Activated CD8-positive, alpha-beta memory T cell treated with anti-CD3 and anti-CD28 coated beads for 24 hours (primary cell): Measurements from ENCODE around the gene REEP1.
A peak's percentile ranks its signal among the peaks of the same experiment; 100 is the strongest.

Experiments used
- DNase-seq: peaks from one replicate; pipeline ENCODE4 v3.0.0-alpha.2; 2020

The REEP1 gene

DNA sequence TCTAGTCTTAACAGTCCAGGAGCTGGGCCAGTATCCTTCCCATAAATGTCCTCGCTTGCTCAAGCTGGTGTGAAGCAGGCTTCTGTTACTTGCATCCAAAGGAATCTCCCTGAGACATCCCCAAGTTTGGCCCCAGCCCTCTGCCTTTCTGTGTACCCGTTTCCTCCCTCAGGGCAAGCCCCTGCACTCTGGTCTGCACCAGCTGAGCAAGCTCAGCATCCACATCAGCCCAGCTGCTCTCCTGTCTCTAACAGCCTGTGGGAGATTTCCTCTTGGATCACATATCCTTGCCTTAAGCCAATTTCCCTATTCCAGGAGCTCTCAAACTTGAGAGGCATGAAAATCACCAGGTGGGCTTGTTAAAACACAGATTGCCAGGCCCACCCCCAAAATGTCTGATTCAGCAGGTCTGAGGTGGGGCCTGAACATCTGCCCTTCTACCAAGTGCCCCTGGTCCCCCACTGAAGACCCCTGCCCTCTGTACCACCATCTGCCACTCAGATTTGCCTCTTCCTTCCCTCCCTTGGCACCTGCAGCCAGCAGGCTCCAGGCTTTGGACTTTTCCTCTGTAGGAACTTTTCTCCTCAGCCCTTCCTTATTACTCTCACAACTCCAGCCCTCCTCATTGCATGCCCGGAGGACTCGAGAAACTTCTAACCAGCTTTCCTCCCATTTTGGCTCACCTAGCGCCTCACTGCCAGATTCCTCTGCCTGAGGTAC lies 32.1 kb downstream of the REEP1 start:
- no peak for DNase-seq

DNA sequence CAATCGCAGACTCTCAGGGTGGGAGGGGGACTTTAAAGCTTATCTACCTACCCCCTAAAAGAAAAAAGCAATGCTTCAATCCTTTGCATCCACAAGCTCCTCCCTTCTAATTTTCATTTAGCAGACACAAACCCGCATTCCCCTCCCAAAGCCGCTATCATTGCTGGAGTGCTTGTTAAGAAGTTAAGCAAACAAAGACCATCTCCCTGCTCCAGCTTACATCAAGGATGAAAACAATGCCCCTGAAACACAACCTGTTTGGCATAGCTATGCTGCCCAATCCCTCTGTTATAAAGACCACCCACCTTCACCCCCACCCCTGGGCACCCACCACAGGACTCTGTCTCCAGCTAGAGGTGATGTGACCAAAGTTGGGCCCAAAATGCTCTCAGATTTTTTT lies 33.0 kb downstream of the REEP1 start:
- no peak for DNase-seq

DNA sequence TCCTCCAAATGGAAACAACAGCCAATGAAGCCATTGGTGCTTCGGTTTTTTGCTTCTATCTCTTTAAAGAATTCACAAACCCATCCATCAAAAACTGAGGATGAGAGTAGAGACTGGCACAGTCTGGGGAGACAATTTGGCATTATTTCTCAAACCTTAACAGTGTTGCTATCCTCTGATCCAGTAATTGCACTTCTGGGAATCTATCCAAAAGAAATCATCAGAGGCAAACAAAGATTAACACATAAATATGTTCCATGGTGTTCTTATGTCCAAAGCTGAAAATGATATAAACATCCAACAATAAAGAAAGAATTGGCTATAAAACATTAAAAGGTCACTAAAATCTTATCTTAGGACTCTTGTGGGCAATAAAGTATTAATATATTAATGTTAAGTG lies 35.1 kb downstream of the REEP1 start:
- DNase-seq = no peak

DNA sequence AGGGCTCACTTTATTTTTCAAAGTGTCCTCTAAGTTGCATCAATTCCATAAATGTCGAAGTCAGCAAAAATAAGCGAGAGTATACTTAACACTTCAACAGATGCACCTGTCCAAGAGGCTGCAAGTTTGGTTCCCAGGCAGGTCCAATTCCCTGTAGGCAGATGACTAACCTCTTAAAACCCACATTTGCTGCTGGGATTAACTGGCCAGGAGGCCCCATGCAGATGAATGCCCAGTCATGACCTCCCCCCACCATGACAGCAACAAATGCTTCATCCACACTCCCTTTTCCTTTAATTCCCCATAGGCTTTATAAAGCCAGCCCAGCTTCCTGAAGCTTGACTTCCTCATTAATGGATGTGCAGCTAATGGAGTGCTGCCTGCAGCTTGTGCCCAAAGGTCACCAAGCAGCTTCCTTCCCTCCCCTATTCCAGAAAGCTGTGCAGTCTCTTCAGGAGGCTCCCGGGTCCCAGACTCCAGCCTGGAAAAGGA lies 35.7 kb downstream of the REEP1 start:
- DNase-seq = no peak

DNA sequence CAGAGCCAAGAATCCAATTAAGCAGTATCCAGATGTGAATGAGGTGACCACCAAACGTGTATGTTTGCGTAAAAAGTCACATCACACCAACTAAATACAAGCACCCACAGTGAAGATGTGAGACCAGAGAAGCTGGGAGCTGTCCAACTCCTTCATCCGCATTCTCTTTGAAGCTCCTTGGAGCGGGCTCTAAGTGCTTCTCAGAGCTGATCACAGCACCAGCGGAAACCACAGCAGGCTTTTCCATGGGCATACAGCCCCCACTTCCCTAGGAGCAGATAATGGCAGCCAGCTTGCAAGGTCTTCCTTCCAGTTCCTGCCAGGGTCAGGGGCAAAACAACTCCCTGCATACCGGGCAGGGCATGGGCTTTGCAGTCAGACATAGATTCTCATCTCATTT lies 36.4 kb downstream of the REEP1 start:
- no peak for DNase-seq

DNA sequence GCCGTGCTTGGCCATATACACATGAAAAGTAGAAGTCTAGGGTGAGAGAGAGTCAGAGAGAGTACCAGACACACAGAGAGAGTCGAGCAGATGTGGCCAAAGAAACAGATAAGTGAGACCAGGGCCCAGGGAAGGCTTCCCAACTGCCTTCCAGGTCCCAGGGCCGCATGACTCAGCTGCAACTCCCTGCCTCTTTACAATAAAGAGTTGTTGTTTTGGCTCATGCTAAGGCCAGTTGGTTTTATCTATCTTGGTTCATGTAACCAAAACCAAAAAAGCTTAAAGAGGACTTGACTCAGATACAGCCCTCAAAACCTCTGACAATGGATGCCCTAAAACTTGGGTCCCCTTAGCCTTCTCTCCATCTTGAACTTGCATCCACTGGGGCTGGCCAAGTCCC lies 36.9 kb downstream of the REEP1 start:
- peak; percentile 21 for DNase-seq

DNA sequence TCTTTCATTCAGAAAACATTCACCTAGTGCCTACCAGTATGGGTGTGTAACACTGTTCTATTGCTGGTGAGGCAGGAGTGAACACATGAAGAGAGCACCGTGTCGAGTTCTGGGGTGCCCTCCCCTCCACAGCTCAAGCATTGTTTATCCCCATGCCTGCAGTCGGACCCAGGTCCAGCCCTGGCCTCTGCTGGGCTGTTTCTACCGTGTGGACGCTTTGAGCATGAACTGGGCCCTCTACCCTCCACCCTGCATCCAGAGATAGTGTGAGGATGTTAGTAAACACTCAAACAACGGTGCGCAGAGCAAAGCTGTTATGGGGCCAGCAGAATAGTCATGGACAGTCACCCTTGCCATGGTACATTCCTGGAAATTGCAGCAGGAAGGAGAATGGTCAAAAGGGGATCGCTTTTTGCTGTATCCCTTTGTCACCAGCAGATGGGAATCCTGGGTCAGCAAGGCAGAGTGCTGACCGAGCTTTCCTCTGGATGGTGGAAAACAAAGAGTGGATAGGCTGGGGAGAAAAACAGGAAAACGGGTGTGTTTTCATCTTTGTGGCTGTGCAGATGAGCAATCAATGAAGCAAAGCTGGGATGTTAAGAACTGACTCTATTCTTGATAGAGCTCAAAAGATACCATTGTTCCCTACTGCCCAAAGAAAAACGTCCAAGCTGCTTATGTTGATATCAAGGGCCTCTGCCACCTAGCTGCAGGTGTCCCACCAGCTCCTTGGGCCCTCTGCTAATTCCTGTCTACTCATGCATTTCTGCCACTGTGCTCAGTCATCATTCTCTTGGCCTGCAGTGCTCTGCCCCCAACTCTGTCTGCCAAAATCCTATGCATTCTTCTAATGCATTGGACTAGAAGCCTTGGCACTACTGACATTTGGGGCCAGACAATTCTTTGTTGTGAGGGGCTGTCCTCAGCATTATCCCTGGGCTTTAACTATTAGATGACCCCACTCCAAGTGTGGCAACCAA lies 38.7 kb downstream of the REEP1 start:
- no peak for DNase-seq

DNA sequence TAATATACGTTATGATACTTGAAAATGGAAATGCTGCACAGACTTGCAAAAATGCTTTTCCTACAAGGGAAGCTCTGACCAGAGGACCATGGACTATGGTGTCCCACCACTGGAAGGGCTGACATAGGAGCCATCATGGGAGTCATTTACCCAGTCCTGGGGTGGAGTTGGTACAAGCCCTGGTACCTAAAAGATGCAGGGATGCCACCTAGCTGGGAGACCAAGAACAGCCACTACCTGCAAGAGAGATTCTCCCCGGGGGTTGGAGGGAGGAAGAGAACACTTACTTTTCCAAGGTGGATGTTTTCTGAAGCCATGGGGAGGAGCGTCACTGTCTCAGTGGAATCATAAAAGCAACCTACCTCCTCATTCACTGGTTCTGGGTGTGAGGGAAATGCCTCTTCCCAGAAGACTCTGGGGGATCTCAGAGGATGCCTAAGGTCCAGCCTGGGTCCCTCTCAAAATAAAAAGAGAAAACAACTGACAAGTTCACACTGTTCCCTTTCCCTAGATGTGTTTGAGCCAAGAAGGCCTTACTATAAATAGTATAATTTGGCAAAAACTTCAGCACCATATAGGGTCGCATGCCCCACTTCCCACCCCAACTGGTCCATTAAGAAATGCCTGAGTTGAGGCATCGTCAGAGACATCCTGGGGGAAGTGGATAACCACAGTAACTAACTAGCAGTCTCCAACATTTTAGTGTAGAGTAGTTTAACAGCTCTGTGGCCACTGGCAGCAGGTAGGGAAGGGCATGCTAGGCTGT lies 39.9 kb downstream of the REEP1 start:
- peak; percentile 50 for DNase-seq

DNA sequence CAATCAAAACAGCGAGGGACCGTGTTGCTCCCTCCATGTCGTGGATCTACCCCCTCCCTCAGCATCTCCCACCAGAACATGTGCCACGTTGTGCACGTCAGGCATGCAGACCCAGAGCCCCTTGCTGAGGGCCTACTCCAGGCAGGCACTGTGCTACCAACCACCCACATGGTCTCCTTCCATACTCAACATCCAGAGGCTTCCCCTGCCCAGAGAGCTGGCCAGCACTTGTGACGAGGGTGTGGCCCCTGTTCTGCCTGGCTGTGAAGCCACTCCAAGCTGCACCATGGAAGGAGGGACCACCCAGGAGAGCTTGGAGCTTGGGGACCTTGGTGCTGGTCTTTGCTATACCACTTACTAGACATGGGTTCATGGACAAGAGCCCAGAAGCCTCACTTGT lies 40.5 kb downstream of the REEP1 start:
- peak; percentile 21 for DNase-seq

DNA sequence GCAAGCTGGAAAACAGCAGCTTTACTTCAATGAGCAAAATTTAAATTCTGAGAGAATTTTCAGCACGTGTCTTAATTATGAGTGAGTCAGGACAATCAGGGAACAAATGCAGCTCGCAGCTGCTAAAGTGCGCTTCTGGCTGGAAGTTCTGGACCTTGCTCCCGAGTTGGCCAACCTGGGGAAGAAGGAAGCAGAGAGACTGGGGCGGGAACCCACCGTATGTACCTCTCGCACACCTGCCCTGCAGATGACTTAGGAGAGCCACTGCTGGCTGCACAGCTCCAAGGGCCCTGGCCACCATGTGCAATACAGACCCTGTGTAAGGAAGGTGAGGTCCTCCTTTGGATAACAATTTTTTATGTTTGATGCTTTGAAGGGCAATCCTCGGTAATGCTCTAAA lies 42.4 kb downstream of the REEP1 start:
- DNase-seq = no peak

DNA sequence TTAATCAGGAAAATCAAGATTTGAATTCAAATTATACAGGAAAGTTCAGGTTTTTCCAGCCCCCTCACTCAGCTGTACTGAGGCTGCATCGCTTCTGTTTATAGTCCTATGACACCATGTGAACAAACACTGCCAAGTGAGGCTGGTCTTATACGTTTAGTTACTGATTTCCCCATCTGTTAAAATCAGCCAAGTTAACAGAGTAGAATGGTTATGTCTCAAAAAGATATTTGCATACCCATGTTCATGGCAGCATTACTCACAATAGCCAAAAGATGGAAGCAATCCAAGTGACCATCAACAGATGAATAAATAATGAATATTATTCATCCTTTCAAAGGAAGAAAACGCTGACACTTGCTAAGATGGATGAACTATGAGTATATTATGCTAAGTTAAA lies 43.8 kb downstream of the REEP1 start:
- no peak for DNase-seq

DNA sequence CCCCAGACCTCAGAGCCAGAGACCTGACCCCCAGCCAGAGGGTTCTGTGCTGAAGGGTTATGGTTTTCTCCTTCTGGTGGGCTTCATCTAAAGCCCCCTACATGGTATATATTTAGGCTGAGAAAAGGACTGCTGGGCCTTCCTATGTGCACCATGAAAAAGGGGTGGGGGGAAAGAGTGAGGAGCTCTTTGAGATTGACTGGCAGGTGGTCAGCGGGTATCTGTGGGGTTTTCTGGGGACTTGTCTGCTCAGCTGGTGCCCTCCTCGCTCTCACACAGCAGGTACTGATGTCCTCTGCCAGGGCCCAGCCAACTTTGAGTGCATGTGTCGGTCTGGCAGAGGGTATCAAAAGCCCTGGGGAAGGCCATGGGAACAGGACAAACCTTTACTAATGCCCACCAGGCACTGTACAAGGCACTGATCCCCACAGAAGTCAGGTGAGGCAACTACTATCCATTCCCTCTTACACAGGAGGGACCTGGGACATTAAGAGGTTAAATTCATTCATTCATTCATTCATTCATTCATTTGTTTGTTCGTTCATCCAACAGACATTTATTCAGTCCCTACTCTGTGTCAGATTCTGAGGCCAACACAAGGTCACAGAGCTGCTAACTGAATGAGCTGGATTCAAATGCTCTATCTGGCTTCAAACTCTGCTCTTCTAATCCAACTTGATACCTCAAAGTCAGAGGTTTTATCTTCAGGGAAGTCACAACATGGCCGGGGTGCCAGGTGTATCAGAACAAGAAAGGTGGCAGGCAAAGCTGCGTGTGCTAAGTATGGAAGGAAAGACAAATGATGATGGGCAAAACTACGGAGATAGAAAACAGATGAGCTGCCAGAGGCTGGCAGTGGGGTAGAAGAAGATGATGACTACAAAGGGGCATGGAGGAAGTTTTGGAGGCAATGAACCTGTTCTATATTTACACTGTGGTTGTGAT lies 44.6 kb downstream of the REEP1 start:
- peak; percentile 26 for DNase-seq

DNA sequence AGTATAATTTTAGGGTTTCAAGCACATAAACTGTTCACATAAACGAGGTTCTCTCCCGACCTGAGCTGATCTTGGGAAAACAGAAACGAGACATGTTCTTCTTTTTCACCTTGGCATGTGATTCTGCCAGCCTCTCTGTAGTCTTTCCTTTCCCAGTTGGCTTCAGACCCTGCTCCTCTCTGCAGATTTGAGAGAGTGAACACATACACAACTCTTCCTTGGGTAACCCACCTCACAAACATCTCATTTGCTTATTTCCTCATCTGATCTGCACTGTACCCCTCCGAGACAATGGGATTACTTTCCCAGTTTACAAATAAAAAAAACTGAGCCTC lies 46.1 kb downstream of the REEP1 start:
- DNase-seq = no peak

DNA sequence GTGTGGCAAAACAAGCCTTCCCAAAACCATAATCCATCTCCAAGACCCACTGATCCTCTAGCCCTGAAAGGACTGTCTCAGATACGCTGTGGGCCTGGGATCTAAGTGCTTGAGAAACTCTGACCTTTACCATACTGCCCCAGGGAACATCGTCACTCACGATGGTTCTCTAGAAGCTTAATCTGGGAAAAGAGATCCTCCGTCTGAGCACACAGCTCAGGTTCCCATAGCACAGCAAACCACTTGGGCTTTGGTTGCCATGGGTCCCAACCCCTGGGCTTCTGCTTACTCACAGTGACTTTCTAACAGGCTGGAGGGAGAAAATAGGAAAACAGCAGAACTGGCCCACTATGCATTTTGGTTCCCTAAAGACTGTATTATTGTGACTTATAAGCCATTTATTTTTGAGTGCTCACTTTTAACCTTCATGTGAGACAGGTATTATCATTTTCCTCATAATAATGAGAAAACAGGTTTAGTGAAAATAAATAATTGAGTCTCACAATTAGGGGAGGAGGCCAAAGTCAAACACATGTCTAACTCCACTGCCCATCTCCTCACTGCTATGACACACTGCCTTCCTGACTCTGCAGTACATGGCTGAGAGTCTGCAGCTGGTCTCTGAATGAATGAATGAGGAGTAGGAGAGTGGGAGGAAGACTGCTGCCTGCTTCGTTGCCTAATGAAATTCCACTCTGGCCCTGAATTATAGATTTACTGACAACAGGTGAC lies 46.7 kb downstream of the REEP1 start:
- DNase-seq = no peak

DNA sequence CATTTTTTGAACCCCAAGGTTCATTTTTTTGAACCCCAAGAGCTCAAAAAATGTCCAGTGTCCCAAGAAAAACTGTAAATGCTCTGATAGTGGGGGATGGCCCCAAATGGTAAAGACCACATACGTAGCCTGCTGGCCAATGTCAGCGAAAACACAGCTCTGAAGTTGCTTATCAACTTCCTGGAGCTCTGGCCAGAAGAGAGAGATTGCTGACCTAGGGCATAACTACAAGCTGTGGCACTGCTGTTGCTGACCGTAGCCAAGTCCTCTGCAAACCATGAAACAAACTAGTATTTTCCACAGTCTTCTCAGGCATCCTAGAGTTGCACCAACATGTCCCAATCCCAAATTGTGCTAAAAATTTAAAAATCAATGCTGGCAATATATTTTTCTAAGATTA lies 50.9 kb downstream of the REEP1 start:
- DNase-seq = no peak

DNA sequence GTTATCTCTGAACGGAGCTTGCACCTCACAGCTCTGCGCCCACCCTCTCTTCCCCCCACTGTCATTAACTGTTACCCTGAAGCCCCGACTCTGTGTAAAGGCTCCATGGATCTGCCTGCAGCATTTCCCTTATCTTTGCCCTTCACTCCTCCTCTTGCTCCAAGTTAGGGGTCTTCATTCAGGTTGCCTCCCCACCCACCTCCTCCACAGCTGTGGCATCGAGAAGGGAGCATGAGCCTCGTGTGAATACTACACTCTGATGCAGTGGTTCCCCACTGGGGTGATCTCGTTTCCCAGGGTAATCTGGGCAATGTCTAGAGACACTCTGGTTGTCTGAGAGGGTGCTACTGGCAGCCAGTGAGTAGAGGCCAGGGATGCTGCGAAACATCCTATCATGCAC lies 51.4 kb downstream of the REEP1 start:
- DNase-seq = no peak

DNA sequence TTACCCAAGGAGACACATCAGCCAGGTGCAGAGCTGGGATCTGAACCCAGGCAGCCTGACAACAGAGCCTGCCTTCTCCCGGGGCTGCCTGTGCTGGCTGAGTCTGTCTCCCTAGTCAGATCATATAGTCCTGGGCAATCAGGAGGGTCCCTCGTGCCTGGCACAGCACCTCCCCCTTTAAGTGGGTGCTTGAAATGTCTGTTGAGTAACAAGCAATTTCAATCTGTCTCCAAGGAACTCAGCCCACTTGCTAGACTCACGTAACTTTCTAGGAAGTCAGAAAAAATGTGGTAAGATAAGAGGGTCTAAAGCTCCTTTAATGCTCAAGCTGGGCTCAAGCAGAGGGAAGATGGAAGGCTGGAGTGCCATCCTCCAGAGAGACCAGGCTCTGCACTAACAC lies 51.9 kb downstream of the REEP1 start:
- peak; percentile 38 for DNase-seq

DNA sequence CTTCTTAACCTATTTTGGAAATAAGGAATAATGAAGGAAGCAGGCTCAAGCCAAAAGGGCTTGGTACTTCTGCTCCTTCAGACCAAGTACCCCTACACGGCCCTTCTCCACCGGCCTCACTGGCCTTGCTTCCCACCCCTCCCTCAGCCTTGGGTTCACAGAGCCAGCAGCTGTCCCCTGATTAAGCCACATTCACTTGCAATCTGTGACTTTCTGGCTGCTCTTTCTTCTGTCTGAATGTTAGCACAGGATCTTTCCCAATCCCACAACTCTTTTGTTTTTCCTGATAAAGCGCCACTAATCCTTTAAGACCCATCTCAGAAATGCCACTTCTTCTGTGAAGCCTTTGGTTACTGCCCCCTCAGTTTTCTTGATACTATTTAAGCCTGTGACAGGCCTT lies 52.4 kb downstream of the REEP1 start:
- DNase-seq = peak; percentile 15

DNA sequence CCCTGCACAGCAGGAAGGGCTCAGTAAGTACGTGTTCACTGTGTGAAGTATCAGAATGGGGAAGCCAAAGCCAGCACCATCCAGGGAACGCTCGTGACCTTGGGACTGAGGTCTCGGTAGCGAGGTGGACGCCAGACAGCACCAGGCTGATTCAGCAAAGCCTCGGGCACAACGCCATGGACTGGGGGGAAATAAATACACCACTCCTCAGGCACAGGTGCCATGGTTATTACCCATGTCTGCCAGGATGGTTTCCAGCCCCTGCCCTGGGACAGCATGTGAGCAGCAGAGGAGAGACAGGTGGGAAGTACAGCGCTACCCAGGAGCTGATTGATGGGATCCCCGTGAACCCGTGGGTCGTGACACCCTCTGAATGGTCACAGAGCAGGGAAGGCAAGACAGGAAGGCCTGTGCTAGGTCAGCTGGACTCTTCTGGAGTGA lies 53.0 kb downstream of the REEP1 start:
- peak; percentile 24 for DNase-seq

DNA sequence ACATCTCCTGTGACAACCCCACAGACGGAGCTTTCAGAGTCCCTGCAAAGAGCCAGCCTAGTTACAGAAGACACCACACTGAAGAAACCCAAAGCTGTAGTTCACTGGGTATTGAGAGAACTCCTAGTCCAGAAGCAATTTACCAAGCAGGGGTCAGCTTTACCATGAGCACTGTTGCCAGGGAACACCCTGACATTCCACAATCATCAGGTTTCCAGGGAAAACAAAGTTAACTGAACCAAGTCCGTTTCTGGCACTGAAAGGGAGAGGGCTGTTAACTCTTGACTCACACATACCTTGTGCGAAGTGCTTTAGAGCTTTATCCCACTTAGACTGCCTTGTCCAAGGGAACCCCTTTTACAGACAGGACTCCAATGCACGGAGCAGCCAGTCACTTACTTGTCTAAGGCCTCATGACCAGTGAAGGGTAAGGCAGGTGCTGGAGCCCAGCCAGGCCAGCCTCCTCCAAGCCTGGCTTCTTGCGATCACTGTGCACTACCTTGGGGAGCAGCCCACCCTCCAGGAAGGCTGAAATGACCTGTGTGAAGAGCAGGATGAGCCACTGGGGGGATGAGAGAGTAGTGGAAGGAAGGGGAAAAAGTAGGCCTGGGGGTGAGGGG lies 53.9 kb downstream of the REEP1 start:
- DNase-seq = no peak
